ENCODE data around the gene REEP6. TPM values are rescaled to one million over a fixed set of nuclear protein-coding genes. Genes with fewer than 3 reads are reported as not detected.
"Not testable (repeated sequence)": the region's sequence is repeated elsewhere in the genome, so short reads cannot be mapped to it uniquely, and the experiment has no call there.

Gene REEP6
- total RNA-seq, 2 donors from 2014 or later = 3.5 to 4.1 TPM

DNA sequence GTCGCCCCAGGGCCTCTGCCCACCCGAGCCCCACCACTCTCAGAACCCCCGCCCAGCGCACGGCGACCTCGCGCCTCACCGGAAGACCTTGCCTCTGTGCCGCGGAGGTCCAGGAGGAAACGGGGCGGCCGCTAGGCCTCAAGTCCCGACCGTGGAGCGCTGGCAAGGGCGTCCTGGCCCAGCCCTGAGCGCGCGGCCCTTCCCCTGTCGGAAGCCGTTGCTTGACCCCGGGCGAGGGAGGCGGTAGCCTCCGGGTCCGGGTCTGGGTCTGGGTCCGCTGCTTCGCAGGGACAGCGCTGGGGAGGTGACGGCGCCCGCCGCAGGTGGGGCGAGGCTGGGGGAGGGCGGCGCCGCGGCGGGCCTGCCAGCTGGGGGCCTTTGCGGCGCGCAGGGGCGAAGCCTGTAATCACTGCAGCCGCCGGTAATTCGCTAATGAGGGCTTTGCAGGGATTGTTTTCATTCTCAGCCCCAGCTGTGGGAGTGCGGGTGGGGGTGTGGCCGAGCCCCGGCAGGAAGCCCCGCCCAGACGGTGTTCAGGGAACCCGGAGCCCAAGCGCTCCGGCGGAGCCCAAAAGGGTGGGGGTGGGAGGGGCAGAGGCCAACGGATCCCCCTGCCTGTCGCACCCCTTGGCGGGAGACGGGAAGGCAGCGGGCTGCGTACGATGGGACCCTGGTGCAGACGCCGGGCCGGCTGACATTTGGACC lies 20.5 kb upstream of the REEP6 start:
- intact Hi-C loops (cut with DNase I, micrococcal nuclease) = no loop called here

DNA sequence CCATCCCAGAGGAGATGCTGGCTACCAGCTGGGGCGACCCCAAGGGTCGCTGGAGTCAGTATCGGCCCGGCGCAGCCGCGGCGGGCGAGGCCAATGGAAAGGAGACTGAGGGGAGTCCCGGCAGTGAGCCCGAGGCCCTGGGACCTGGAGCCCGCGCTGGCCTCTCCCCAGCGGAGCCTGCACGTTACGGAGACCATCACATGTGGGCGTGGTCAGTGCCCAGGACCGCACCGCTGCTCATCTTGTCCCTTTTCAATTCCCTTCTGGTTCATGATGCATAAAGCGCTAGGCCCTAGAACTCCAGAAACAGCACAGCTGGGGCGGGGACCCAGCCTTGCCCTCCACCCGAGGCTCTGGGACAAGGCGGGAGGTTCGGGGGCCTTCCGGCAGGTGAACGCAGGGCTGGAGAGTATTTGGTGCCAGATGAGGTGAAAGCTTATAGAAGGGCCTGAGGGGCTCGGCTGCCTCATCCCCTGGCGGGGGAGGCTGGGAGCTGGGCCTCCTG lies 19.9 kb upstream of the REEP6 start:
- ATAC-seq = peak; percentile 45
- DNase-seq = peak in 1 of 2 donors; percentile 51
- intact Hi-C loops (cut with DNase I, micrococcal nuclease) = no loop called here

More for the DNA sequence above, 20.5 kb upstream of the REEP6 start:
- ATAC-seq (peak; percentile 54), DNase-seq (peak in 1 of 2 donors; percentile 71)

DNA sequence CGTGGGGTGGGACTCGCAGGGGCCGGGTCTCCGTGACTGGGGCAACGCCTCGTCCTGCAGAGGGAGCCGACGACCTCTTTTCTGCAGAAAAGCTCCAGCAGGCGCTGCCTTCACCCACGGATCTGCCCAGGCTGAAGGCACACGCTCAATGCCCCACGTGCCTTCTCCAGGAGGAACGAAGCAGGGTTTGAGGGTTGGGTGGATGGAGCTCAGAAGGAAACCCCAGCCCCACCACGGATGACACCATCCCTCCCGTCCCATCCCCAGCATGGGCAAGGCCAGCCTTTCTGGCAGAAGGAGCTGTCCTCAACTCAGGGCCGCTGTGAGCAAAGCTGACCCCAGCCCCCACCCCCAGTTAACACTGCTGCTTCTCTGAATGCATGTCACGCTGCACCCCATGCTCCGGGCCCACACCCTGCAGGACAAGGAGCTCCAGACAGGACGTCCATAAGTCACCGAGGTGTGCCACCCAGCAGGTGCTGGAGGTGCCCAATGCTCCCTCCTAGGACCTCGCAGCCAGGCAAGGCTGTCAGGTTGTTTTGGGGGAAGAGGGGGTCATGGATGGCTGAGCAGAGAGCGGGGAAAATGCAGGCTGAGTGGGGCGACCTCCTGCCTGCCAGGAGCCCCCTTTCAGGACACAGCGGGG lies 19.3 kb upstream of the REEP6 start:
- intact Hi-C loops (cut with DNase I, micrococcal nuclease) = no loop called here
- DNase-seq (no peak), ATAC-seq (peak; percentile 8)

DNA sequence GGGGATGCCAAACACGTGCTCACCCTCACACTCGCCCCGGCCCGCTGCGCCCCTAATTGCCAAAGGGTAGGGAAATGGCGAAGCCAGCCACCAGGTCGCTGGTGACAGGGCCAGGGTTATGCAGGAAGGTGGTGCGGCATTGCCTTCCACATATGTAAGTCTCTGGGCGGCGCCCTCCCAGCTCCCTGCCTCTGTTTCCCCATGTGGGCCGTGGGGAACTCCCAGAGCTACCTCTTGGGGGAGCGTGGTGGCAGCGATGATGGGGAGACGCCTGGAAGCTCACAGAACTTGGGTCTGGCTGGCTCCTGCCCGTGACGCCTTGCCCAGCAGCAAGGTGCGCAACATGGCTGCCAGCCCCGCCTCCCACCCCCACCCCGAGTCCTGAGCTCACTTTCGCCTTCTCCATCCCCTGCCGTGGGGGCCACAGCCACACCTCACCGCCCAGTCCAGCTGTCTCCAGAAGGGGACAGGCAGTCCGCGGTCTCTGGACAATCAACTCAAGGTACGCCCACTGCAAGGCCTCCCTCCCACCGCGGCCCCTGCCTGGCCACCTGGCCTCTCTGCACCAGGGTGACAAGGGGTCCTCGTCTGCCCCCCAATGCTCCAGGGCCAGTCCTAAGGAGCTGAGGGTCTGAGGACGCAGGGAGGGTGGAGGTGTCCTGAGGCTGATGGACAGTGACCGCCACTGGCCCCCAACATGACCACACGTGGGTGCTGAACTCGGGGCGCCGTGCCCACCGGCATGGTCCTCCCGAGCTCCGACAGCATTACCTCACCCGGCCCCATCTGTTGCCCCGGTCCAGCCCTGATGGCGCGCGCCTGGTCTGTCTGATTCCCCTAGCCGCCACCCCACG lies 18.5 kb upstream of the REEP6 start:
- ATAC-seq (no peak), DNase-seq (no peak)
- intact Hi-C loops (cut with DNase I, micrococcal nuclease) = no loop called here

DNA sequence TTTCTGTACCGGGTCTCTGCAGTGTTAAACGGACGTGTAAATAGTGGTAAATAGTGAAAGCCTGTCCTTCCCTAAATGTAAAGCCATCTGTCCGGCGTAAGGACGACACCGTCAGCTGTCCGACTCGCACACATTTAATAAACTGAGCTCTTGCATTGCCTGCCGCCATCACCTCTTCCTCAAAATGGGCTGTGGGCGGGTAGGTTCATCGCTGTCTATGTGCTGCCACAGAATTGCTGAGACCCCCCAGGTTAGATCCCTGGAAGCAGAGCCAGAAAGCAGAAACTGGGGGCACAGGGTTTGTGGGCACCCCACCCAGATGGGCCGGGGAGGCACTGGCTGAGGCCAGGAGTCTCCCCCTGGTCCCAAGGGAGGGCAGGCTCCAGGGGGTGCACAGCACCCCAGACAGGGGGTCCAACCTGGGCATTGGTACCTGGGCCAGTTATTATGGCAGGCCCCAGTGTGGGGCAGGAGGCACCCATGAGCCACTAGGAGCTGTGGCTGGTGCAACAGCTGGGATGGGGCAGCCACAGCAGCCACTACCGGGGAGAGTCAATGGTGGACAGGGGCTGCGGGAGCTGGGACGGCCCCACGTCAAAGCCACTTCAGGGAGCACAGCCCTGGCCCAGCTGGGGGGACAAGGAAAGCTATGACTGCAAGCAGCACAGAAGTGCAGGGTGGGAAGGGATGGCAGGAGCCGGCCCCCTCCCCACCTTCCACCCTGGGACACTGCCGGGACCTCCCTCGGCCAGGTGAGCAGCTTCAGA lies 17.7 kb upstream of the REEP6 start:
- ATAC-seq (no peak), DNase-seq (no peak)
- intact Hi-C loops (cut with DNase I, micrococcal nuclease) = no loop called here

DNA sequence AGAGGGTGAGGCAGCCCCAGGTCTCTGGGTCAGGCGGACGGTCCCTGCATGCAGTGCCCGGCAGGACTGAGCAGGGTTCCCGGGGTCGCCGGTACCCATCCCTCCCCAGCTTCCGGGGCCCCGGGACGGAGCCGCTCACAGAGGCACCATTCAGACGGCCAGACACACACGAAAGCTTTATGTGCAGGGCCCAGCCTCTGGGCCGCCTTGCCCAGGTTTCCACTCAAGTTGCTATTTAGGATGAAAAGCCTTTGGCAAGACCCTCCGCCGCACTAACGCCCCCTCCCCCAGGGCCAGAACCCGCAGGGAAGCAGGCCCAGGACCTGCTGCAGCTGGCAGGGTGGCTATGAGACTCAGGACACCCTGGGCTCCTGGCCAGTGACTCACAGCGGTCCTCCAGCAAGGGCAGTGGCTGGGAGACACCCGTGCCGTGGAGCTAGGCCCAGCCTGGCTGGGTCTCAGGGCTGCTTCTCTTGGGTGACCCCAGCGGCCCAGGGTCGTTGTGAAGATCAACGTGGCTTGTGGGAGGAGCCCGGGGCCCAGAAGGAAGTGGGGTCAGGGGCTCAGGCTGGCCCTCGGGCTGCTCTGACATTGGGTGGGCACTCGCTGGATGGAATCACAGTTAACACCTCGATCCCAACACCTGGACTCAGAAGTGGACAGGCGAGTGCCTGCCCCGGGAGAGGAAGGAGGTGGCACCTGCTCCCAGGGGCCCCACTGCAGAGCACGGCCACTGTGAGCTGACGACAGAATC lies 16.8 kb upstream of the REEP6 start:
- DNase-seq = no peak
- ATAC-seq = no peak
- intact Hi-C loops (cut with DNase I, micrococcal nuclease) = no loop called here

DNA sequence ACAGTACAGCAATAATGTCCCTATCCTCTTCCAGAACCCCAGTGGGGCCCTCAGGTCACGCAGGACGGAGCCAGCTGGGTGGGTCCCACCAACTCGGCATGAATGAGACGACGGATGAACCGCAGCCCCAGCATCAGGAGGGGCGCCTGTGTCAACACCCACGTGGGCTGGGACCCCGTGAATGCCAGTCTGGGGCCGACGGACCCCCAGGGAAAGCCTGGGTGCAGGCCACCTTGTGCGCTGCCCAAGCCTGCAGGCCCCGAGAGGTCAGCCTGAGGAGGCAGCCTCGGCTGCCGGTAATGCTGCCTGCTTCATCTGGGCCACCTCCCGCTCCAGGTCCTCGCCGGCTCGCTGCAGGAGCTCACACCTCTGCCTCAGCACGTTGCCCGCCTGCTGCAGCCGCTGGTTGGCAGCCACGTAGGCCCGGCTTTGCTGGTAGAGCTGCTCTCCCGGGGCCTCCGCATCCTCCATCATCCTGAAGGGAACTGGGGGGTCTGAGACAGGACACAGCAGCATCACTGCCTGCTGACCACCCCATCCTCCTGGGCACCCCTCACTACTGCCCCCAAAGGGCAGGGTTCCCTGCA lies 16.1 kb upstream of the REEP6 start:
- DNase-seq (no peak), ATAC-seq (no peak)
- intact Hi-C loops (cut with DNase I, micrococcal nuclease) = no loop called here

DNA sequence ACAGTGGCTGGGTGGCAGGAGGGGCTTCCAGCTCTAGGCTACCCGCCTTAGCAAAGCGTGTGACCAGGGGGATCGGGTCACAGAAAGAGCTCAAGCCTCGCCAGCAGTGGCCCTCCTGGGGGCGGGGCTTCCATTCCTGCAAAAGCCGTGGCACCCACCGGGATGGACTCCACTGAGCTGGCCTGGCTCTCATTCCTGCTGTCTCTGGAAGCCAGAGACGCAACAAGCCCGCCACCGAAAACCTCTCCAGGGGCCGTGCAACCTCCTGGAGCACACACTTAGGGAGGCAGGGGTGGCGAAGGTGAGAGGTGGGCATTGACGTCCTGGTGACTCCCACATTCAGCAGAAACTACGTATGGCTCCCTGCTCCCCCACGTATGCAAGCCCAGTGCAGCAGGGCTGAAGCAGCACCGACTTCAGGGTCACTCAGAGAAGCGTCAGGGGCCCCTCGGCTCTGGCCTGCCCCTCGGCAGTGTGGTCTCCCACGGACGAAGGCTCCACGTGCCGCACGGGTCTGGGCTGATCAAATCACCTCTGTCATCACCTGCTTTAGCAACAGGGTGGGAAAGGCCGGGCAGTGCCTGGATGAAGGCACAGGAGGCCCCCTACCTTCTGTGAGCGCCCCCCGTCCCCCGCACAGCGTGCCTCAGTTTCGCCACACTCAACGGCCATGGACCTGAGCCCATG lies 15.1 kb upstream of the REEP6 start:
- intact Hi-C loops (cut with DNase I, micrococcal nuclease) = no loop called here
- DNase-seq (no peak), ATAC-seq (no peak)

DNA sequence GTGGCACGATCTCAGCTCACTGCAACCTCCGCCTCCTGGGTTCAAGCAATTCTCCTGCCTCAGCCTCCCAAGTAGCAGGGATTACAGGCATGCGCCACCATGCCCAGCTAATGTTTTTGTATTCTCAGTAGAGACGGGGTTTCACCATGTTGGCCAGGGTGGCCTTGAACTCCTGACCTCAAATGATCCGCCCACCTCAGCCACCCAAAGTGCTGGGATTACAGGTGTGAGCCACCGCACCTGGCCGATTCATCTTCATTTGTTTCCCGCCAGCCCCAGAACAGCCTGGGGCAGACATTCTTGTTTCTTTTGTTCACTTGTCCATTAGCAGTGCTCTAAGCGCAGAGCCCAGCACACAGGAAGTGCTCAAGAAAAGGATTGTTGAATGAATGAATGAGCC lies 13.9 kb upstream of the REEP6 start:
- intact Hi-C loops (cut with DNase I, micrococcal nuclease); ATAC-seq; DNase-seq: not testable (repeated sequence)

DNA sequence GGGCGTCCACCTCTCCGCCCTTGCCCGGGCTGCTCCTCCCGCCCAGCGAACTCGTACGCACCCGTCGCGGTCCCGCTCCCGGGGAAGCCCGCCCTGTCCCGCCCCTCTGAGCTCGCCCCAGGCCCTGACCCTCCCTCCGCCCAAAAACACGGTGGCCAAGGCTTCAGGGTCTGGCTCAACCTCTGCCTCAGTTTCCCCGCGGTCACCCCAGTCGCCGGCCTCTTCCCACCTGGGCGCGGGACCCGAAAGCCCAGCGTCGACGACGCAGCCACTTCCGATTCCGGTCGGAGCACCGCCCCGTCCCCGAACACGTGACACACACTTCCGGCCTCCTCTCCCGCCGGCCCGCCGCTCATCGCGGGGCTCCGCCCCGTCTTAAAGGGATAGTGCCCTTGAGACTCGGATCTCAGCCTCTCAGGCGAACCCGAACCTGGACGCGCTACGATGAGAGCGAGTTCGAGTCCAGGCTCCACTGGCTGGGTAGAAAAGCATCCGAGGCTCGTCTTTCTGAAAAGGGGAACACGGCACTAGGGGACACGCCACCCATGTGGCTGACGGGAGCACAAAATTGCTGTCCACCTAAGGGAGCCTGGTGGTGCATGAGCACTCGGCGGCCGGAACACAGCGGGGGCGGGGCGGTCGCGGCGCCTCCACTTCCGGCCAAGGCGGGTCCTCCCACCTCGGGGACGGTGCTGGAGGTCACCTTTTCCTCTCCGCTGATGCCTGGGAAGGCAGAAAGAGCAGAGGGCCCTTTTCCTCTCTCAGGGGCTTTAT lies 11.9 kb upstream of the REEP6 start, which contains the start of gene C19orf25:
C19orf25 (minus strand) TSS at position 282 of the 774 bp plus-strand sequence. CDS start 312 bp downstream, outside the sequence.
- intact Hi-C loops (cut with DNase I, micrococcal nuclease) = no loop called here
- DNase-seq = peak; percentile 96 to 97
- ATAC-seq = peak; percentile 96

DNA sequence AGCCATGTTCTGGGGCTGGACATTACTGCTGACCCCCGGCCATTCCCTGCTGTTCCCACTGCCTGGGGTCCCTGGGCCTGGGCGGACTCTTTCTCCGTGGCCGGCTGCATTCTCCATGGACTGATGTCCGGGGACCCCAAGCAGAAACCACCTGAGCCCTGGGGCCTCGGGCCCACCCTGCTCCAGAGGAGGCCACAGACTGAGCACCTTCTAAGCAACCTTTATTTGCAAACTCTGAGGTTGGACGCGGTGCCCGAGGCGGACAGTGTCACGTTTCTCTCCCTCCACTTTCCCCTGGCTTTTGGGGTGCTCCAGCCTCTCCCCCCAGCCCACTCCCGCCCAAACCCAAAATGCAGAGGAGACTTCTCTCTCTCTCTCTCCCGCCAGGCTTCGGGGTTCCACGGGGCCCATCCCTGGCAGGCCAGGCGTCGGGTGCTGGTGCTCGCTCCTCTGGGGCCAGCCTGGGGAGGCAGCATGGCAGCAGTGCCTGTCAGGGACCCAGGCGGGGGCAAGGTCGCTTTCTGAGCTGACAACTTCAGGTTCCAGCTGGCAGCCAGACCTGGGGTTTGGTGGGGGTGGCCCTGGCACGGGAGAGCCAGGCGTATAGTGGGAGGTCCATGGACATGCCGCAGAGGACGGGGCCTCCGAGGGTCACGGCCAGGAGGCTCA lies 9.6 kb upstream of the REEP6 start:
- DNase-seq (no peak), ATAC-seq (no peak)
- intact Hi-C loops (cut with DNase I, micrococcal nuclease) = no loop called here

DNA sequence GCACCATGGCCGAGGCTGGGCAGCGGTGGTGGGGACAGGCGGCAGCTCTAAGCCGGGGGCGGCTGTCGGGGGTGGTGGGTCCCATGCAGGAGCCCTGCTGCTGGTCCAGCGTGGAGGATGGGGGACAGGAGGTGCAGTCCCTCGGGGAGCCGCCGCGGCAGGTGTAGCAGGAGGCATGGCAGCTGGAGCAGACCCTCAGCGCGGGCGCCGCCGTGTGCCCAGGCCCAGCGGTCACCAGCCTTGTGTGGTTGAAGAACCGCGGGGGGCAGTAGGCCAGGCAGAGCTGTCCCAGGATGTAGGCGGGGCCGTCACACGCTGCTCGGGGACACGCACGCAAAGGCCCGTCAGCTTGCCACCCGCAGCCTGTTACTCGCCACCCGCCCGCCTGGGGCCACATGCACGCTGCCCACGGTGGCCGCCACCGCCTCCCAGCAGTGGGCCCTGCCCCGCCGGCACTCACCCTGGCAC lies 9.1 kb upstream of the REEP6 start:
- no peak for ATAC-seq
- peak in 1 of 2 donors; percentile 11 for DNase-seq
- intact Hi-C loops (cut with DNase I, micrococcal nuclease) = no loop called here

DNA sequence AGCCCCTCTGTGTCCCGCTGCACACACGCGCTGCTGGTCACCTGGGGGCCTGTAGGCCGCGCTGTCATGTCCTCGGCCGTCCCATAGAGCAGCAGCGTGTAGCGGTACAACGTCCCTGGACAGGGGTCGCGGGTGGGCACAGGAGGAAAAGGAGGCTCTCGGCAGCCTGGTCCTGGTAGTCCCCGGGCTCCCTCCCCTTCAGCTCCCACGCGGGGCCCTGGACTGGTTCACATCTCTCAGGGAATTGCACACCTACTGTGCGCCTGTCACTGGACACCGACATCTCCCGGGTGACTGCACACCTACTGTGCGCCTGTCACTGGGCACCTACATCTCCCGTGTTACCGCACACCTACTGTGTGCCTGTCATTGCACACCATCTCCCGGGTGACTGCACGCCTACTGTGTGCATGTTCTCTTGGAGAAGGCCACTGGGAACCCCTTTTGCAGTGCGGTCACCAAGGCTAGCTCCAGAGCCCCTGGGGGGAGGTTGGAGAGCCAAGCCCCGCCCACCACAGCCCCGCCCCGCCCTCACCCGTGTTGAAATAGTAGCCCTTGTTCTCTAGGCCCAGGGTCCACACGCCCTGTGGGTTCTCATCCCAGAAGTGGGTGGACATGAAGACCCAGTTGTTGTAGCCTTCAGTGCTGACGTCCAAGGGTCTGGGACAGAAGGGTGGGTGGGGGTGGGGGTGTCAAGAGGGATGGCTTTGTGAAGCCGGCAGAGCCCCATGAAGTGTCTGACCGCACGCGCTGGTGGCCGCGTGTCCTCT lies 8.4 kb upstream of the REEP6 start:
- peak in 1 of 2 donors; percentile 10 for DNase-seq
- no peak for ATAC-seq
- intact Hi-C loops (cut with DNase I, micrococcal nuclease) = no loop called here

DNA sequence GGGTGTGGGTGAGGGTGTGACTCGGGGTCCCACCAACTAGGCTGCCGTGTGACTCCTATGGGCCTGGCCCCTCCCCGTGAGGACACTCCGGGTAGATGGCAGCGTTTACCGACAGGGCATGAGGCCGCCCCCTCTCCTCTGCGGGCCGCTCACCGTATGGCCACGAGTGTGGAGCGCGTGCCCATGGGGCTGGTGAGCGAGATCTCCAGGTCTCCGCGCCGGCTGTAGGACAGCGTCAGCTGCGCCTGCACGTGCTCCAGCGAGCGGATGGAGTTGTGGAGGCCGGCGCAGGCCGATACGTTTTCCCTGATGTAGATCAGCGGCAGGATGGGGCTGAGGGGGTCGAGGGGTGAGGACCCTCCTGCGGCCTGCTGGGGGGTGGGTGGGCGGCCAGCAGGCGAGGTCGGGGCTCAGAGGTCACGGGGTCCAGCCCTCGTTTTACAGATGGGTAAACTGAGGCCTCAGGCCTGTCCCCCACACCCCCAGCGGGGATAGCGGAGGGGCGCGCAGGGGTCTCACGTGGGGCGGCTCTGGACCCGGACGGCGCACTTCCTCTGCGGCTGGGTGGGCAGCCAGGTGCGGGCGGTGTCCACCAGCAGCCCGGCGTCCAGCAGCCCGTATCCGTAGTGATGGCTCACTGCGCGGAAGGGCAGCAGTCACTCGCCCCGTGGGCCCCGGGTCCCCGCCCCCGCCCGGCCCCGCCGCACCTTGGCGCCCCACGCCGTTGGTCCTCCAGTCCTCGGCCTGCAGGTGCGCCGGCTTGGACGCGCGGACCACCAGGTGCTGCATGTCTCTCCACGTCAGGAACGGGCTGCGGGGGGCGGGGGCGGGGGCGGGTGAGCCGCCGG lies 7.6 kb upstream of the REEP6 start:
- ATAC-seq (no peak), DNase-seq (no peak)
- intact Hi-C loops (cut with DNase I, micrococcal nuclease) = no loop called here
